ENCODE measurements around the gene POU3F1.

DNA sequence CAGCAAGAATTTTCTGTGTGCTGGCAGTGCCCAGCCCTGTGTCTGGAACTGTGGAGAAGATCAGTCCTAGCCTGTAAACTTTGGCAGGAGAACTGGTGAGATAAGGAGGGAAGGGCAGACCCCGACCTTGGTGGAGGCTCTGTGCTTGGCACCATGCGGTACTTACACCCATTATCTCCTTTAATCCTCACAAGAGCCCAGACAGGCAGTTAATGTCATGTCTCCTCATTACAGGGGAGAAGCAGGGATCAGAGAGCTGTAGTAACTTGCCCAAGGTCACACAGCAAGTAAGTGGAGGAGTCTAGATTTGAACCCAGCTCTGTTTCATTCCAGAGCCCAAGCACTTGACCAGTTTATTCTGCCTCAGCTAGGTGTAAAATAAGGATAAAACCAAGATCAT is 13.9 kb upstream of the POU3F1 start:
- TF ChIP-seq, protein P1, sequence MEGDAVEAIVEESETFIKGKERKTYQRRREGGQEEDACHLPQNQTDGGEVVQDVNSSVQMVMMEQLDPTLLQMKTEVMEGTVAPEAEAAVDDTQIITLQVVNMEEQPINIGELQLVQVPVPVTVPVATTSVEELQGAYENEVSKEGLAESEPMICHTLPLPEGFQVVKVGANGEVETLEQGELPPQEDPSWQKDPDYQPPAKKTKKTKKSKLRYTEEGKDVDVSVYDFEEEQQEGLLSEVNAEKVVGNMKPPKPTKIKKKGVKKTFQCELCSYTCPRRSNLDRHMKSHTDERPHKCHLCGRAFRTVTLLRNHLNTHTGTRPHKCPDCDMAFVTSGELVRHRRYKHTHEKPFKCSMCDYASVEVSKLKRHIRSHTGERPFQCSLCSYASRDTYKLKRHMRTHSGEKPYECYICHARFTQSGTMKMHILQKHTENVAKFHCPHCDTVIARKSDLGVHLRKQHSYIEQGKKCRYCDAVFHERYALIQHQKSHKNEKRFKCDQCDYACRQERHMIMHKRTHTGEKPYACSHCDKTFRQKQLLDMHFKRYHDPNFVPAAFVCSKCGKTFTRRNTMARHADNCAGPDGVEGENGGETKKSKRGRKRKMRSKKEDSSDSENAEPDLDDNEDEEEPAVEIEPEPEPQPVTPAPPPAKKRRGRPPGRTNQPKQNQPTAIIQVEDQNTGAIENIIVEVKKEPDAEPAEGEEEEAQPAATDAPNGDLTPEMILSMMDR (IDR thresholded peaks at IDR 0.05) = no peak
- no peak for TF ChIP-seq POLR2A (IDR thresholded peaks at IDR 0.05)

Data from thyroid gland (tissue), 4 donors.